COLO668 (cell line): ENCODE data around the gene SLC29A3.

Source experiments
- DNase-seq: peaks from one replicate; lab custom pipeline; 2025; ENCODE audit not compliant: unreplicated experiment; lab: John Stamatoyannopoulos, UW

SLC29A3 gene

DNA sequence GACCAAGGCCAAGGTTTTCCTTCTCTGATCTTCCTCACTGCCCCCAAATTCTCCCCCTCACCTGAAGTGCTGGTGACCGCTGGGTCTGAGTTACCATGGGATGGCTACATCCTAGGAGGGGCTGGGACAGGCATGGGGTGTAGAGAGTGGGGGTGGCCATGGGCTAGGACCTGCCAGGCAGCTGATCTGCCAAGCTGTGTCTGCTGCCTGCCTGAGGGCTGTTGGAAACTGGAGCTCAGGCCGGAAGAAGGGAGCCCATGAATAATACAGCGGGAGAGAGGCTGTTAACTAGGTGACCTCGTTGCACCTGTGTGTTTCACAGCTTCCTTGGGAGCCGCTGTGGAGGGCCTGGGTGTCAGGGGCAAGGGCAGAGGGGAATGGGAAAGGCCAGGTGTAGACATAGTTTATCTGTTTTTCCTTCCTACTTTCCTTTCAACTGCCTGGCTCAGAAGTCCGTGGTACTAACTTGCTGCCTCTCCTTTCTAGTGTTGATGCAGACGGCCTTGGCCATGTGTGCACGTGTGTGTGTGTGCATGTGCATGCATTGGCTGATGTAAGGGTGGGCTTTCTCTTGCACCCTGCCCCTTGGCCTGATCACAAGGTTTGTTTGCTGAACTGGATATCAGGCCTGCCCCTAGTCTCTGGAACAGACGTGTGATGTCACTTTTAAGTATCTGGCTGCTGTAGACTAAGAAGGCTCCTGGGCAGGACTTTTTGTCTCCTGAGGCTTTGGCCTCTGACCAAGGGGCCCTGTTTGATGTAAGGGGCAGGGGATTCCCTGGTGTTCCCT, 89.6 kb downstream of the SLC29A3 start:
- DNase-seq = no peak

DNA sequence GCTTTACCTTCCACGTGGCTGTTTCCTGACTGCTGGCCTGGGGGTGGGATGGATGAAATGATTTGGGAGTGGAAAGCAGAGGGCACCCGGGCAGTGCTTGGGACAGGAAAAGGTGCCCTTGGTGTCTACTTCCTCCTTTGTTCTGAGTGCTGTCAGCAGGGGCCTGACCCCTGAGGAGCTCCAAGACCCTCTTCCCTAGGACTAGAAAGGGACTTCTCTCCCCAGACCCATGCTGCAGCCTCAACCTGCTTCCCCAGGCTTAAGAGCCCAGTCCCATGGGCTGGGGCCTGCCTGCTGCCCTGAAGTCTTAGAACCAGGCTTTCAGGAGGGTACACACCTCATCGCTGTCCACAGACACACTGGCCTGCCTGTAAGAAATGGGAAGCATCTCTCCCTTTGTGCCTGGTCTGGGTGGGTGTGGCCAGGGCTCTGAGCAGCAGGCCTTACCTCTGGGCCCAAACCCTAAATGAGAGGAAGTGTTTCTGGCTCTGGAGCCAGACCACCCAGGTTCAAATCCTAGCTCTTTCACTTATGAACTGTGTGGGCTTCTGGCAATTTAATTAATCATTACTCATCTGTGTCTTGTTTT, 90.6 kb downstream of the SLC29A3 start:
- DNase-seq = no peak
